Fibroblast of villous mesenchyme (primary cell): ENCODE measurements around the gene DNAJC18. TPM values are rescaled to one million over a fixed set of nuclear protein-coding genes. Genes with fewer than 3 reads are reported as not detected.

ENCODE experiments used
- DNase-seq: peaks from one replicate; pipeline ENCODE4 v3.0.0-alpha.2; 2010; ENCODE audit warnings: low read depth
- H3K4me3 ChIP-seq: 2 replicates; pipeline ENCODE4 v1.5.1; 2011; ENCODE audit warnings: low read depth, mild to moderate bottlenecking, low read length
- CTCF ChIP-seq: IDR thresholded peaks from 2 replicates; pipeline ENCODE4 v1.5.1; 2012; ENCODE audit warnings: low read depth, mild to moderate bottlenecking, low read length; ENCODE audit not compliant: insufficient read depth
- total RNA-seq: library from RNA; depleted of rRNA; stranded (reverse); fragments of >200 nt; gene quantifications from 2 replicates; pipeline ENCODE4 v1.2.3, GENCODE V29; 2012

Gene DNAJC18
- total RNA-seq, 1 donor: 16.4 TPM

DNA sequence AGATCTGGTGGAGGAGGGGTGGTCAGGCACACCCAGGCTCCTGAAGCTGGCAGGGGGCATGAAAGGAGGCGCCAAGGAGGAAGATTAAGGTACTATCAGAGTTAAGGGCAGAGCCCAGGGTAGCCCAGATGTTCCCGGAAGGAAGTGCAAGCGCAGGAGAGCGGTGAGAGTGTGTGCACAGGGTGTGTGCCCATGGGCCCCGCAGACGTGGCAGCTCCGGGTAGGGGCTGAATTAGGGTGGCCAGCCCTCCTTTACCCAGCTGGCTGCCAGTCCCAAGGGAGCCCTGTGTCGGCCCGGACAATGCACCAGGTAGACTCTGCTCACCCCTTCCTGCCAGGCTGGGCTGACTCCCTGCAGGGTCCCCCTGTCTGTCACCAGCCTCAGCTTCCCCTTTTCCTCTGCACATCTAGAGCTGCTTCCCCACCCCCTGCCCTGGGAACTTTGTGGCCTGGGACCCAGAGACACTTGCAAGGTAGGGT lies 31.5 kb upstream of the DNAJC18 start, which contains the start of gene SMIM33:
SMIM33 (plus strand) TSS at position 184 of the 480 bp plus-strand sequence; CDS start at position 302, 118 bp downstream.
- DNase-seq: no peak
- H3K4me3 ChIP-seq: no peak within 1 kb of the TSS
- TF ChIP-seq CTCF: no peak

- no peak for TF ChIP-seq CTCF
- DNase-seq: no peak
- H3K4me3 ChIP-seq: no peak overlapping the region
Measured at GRCh38 chr5:139468421-139468931, 29.2 kb upstream of the DNAJC18 start.

- TF ChIP-seq CTCF: no peak
- no peak for DNase-seq
- no peak within 1 kb of the TSS for H3K4me3 ChIP-seq
Measured at GRCh38 chr5:139462586-139463276, 23.4 kb upstream of the DNAJC18 start, which contains the start of gene ECSCR. Gene ECSCR (minus strand): TSS chr5:139462743. CDS start chr5:139462670, 73 bp downstream.

GRCh38 chr5:139461698-139462097 lies 22.4 kb upstream of the DNAJC18 start:
- no peak for DNase-seq
- no peak overlapping the region for H3K4me3 ChIP-seq
- no peak for TF ChIP-seq CTCF

DNA sequence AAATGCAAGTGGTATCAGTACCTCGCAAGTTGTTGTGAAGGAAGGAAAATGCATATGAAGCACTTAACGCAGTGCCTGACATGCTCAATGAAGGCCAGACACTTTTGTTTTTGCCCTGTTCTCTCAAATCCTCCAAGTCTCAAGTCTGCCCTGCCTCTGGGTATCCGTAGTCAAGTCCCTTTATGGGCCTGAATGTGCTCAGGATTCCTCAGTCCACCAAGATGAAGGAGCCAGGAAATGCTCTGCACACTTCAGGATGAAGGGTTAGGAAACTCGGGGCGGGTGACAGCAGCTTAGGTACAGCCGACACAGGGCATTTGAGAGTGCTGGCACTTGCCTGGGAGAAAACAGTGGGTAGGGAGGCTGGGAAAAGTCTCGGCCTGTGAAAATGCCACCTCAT lies 21.9 kb upstream of the DNAJC18 start:
- H3K4me3 ChIP-seq: no peak overlapping the region
- DNase-seq: no peak
- TF ChIP-seq CTCF: no peak

DNA sequence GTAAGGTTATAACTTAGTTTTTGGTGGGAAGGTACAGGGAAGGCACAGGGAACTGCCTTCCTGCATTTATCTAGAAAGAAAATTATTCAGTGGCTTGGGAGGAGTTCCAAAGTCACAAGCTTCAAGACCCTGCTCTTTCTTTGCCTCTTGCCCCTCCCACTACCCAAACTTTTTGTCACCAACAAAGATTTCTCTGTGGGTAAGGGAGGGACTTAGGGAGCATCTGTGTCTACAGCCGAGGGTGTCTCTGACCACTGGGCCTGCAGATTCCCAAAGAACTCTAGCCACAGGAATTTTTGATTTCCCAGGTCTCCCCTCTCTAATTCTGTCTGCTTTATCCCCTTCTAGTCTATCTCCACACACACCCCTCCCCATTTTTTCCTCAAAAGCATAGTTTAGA lies 21.1 kb upstream of the DNAJC18 start:
- no peak for TF ChIP-seq CTCF
- DNase-seq: no peak
- H3K4me3 ChIP-seq: no peak overlapping the region
